Gastroesophageal sphincter (tissue), 3 donors: ENCODE results near the gene MKLN1.

Experiments
- CTCF ChIP-seq, 4 experiments: fragments of 200-600 bp in 2 of 4; fragments of 450-650 bp in 2 of 4; sonication (generic) in 1 of 4; IDR thresholded peaks; one replicate each; pipeline ENCODE4 v1.5.1; 2017 to 2019; ENCODE audit warnings: antibody characterized with exemption in 4 of 4, mild to moderate bottlenecking in 2 of 4, moderate library complexity in 2 of 4
- POLR2A ChIP-seq, 2 donors: fragments of 450-650 bp; IDR thresholded peaks; one replicate each; pipeline ENCODE4 v1.6.1; 2017; ENCODE audit warnings: antibody characterized with exemption in 2 of 2, mild to moderate bottlenecking in 2 of 2, moderate library complexity in 1 of 2
- POLR2AphosphoS5 ChIP-seq: sonication (generic); formaldehyde crosslinking; IDR thresholded peaks from one replicate; pipeline ENCODE4 v1.6.1; 2017; ENCODE audit warnings: antibody characterized with exemption

DNA sequence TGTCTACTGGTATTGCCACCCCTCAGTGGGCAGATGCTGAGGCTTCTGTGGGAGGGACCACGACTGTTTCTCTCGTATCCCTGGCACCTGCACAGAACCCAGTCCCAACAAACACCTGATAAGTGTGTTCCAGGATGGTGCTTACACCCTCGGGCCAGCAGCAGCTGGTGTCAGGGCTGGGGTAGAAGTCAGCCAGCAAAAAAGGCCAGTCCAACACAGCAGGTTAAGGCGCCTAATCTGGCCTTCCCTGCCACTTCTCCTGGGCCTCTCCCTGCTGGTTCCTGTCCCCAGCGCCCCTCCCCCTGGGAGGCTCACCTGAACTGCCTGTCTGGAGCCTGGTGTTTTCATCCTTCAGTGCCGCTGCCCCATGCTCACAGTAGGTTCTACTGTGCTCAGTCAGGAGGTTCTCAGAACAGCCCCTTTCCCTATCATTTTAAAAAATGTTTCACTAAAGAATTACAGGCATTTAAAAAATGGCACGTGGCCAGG is 208.7 kb downstream of the MKLN1 start:
- TF ChIP-seq CTCF (IDR thresholded peaks at IDR 0.05) (no peak), POLR2AphosphoS5 (no peak), POLR2A (IDR thresholded peaks at IDR 0.05) (no peak)
